ENCODE measurements around the gene CLNS1A. TPM values are rescaled to one million over a fixed set of nuclear protein-coding genes. Genes with fewer than 3 reads are reported as not detected.
A peak's percentile ranks its signal among the peaks of the same experiment; 100 is the strongest.
"Not testable (repeated sequence)": the region's sequence is repeated elsewhere in the genome, so short reads cannot be mapped to it uniquely, and the experiment has no call there.

The CLNS1A gene
- total RNA-seq, 1 donor from 2014 or later, result 43.6 TPM

GRCh38 chr11:77642228-77642627, 4.6 kb upstream of the CLNS1A start:
- no peaks in the 10 kb centered on the region for H3K27me3 ChIP-seq
- intact Hi-C loops (cut with DNase I), result no loop called here

GRCh38 chr11:77636731-77637344, 756 bp downstream of the CLNS1A start:
- intact Hi-C loops (cut with DNase I), result loop anchor here (5.0 kb wide), 1 partner anchor 185 kb away; the partner anchor contains the start of genes AAMDC and RSF1
- no peak for DNase-seq (ENCODE audit: low spot score in 2 of 2)

More at GRCh38 chr11:77642228-77642627, 4.6 kb upstream of the CLNS1A start:
- Histone ChIP-seq H3K27ac (no peak overlapping the region), H3K4me3 (no peak overlapping the region), H3K36me3 (no peaks in the 10 kb centered on the region), H3K4me1 (peaks cover 0 to 3% of the 10 kb centered on the region in 2 donors), H3K9me3 (no peaks in the 10 kb centered on the region)
- no peak for DNase-seq (ENCODE audit: low spot score in 2 of 2)
- TF ChIP-seq, protein P1, sequence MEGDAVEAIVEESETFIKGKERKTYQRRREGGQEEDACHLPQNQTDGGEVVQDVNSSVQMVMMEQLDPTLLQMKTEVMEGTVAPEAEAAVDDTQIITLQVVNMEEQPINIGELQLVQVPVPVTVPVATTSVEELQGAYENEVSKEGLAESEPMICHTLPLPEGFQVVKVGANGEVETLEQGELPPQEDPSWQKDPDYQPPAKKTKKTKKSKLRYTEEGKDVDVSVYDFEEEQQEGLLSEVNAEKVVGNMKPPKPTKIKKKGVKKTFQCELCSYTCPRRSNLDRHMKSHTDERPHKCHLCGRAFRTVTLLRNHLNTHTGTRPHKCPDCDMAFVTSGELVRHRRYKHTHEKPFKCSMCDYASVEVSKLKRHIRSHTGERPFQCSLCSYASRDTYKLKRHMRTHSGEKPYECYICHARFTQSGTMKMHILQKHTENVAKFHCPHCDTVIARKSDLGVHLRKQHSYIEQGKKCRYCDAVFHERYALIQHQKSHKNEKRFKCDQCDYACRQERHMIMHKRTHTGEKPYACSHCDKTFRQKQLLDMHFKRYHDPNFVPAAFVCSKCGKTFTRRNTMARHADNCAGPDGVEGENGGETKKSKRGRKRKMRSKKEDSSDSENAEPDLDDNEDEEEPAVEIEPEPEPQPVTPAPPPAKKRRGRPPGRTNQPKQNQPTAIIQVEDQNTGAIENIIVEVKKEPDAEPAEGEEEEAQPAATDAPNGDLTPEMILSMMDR (IDR thresholded peaks at IDR 0.05), result no peak

GRCh38 chr11:77633926-77634325, 3.7 kb downstream of the CLNS1A start:
- H3K27ac ChIP-seq; DNase-seq (ENCODE audit: low spot score in 2 of 2); intact Hi-C loops (cut with DNase I); H3K9me3 ChIP-seq; H3K27me3 ChIP-seq; H3K4me3 ChIP-seq; H3K36me3 ChIP-seq: not testable (repeated sequence)
- H3K4me1 ChIP-seq, result peaks cover 0 to 12% of the 10 kb centered on the region in 2 donors

More at GRCh38 chr11:77636731-77637344, 756 bp downstream of the CLNS1A start:
- Histone ChIP-seq H3K4me3 (peak overlapping the region; percentile 52 to 100), H3K9me3 (no peaks in the 10 kb centered on the region), H3K27me3 (no peaks in the 10 kb centered on the region), H3K27ac (peak overlapping the region; percentile 72 to 73), H3K36me3 (no peaks in the 10 kb centered on the region), H3K4me1 (peaks cover 0 to 12% of the 10 kb centered on the region in 2 donors)
- TF ChIP-seq, protein P1 (IDR thresholded peaks at IDR 0.05), result no peak

DNA sequence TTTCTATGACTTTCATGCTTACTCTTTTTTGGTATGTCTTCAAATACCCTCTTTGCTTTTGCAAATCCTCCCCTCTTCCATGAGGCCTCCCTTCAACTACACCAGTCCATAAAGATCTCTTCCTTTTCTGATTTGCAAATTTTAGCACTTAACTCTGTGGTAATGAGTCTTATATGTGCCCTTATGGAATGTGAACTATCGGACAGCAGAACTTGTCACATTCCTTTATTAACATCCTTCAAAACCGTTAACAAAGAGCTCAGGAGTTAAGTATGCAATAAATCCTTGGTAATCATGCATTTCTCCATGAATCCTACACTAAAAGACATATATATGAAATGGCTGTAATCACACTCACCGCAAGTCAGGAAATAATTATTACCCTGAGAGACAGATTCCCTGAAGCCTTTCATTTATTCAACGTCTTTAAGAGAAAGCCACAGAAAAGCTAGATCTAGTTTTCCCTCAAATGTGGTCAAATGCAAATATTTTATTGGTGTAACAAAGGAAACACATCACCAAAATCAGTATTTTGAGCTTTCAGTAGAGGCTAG, 7.4 kb downstream of the CLNS1A start:
- Histone ChIP-seq H3K27me3 (no peaks in the 10 kb centered on the region), H3K27ac (no peak overlapping the region), H3K4me1 (no peaks in the 10 kb centered on the region), H3K36me3 (peaks cover under 1 to 3% of the 10 kb centered on the region in 2 donors), H3K4me3 (no peak overlapping the region), H3K9me3 (no peaks in the 10 kb centered on the region)
- TF ChIP-seq, protein P1 (IDR thresholded peaks at IDR 0.05), result no peak
- no peak for DNase-seq (ENCODE audit: low spot score in 2 of 2)
- intact Hi-C loops (cut with DNase I), result no loop called here

DNA sequence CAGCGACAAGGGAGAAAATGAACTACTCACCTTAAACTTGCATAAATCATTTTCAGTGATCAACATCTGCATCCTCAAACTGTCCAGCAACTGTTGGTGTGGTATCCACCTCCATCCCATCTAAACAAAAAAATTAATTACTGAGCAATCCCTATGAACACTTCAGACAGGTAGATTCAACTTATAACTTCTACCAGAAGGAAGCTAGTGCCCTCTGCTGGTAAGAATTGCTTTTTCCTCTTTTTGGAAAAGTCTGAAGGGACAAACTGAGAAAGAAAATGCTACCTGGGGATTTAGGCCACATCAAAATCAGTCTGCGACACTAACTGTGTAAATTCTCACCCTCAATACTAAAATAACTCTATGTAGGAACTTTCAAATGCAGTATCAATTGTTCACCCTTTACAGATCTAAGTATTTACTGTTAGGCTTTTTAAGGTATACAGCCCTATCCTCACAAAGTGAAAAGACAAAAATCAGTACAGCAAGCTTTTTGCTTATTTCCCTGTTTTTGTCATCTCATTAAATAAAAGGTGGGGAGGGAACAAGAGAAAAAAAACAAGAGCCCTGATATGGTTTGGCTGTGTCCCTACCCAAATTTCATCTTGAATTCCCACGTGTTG, 17.9 kb downstream of the CLNS1A start:
- TF ChIP-seq, protein P1 (IDR thresholded peaks at IDR 0.05), result peak in 2 of 3 experiments; percentile 63 to 71
- H3K36me3 ChIP-seq, result peaks cover 59 to 86% of the 10 kb centered on the region in 2 donors
- DNase-seq (ENCODE audit: low spot score in 2 of 2), result no peak

DNA sequence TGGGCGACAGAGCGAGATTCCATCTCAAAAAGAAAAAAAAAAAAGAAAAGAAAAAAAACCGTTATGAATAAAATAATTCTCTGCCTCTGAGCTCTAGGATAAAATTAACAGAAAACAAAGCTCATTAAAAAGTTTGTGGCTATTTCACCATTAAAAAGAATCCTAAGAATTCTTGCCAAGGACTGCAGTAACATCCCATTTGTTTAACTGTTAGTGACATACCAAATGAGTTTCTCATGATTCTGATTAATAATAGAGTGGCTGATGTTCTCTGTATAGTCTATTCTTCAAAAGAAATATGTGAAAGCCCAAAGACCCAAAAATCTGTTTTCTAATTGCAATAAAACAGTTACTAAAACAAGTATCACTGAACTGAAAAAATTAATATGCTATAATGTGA, 19.7 kb downstream of the CLNS1A start:
- peaks cover 52 to 84% of the 10 kb centered on the region in 2 donors for H3K36me3 ChIP-seq
- DNase-seq (ENCODE audit: low spot score in 2 of 2), result no peak
- no peak overlapping the region for H3K4me3 ChIP-seq
- H3K4me1 ChIP-seq, result no peaks in the 10 kb centered on the region
- H3K27me3 ChIP-seq, result no peaks in the 10 kb centered on the region
- TF ChIP-seq, protein P1 (IDR thresholded peaks at IDR 0.05), result no peak
- no peak overlapping the region for H3K27ac ChIP-seq
- H3K9me3 ChIP-seq, result no peaks in the 10 kb centered on the region
- intact Hi-C loops (cut with DNase I), result no loop called here

More for the DNA sequence above, 17.9 kb downstream of the CLNS1A start:
- intact Hi-C loops (cut with DNase I), result no loop called here
- Histone ChIP-seq H3K4me1 (no peaks in the 10 kb centered on the region), H3K9me3 (no peaks in the 10 kb centered on the region), H3K4me3 (no peak overlapping the region), H3K27ac (no peak overlapping the region), H3K27me3 (no peaks in the 10 kb centered on the region)

Data from ascending aorta (tissue), 2 donors.